HG02970 (cell line): ENCODE data around the gene COA1.
A peak's percentile ranks its signal among the peaks of the same experiment; 100 is the strongest.
"Not testable (repeated sequence)": the region's sequence is repeated elsewhere in the genome, so short reads cannot be mapped to it uniquely, and the experiment has no call there.

ENCODE experiments used
- ATAC-seq: cut with Tn5 transposase; IDR thresholded peaks from one replicate; pipeline ENCODE4 v1.9.1; 2021; ENCODE audit warnings: mild to moderate bottlenecking, moderate library complexity, moderate number of reproducible peaks; ENCODE audit not compliant: unreplicated experiment, low FRiP score

The COA1 gene

DNA sequence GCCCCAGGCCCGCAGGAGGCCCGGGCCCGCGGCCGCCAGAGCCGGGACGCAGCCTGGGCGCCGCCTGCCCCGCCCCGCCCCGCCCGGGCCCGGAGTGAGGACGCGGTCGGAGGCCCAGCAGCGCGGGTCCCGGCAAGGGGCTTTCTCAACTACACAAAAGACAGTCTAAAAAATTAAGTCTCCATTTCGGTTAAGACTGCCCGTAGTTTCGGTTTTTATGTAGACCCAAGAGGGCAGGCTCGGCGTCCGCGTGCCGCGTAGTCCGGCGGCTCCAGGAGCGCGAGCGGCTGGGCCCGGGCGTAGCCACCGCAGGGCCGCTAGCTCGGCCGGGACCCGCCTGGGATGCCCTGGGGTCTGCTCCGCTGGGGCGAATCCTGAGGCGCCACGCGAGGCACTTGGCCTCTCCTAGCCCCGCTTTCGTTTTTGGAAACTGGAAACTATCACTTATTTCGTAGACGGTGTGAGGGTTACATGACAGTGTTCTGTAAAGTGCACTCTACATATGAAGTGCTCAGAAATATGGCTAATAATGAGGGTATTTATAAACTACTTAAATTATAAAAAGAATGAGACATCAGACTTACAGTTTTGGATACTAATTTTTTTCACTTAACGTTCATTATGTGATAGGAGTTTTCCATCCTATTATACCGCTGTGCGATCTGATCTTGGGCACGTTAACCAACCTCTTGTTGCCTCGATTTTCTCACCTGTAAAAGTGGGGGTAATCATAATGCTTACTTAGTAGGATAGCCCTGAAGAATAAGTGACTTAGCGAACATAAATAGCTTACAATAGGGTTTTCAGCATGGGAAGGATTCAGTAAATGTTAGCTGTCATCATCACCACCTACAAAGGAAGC, 29.7 kb upstream of the COA1 start:
- peak; percentile 45 for ATAC-seq

DNA sequence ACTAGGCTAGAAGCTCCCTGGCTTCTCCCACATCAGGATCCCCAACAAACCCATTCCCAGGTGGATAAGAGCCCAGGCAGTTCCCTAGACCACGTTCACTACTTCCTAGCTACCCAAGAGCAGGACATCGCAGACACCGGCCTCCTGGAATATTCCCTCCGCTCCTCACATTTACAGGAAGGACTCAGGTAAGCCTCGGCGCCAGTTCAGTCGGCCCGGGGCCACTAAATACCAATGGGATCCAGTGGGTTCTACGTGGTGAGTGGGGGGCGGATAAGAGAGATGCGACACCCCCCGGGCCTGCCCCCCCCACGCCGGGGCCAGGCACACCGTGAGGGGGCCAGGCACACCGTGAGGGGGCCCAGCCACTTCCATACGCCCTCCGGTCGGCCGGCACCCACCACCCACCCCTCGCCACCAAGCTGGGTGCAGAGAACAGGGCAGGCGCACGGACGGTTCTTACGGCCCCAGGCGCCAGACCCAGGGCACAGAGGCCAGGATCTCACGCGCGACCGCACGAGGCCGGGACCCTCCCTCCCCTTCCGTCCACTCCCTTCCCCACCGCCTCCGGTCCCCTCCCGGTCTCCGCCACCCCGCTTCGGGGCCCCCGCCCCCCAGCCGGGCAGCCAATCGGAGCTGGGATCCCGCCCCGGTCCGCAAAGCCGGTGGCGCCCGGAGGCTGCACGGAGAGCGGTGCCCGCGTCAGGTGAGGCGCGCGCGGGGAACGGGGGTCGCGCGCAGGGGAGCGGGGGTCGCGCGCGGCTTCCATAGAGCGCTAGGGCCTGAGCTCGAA, 28.9 kb upstream of the COA1 start, which contains the start of gene BLVRA:
TSS of gene BLVRA (plus strand) at position 652 of the 793 bp plus-strand sequence. CDS start 12,479 bp downstream, outside the sequence.
- ATAC-seq = peak; percentile 67

DNA sequence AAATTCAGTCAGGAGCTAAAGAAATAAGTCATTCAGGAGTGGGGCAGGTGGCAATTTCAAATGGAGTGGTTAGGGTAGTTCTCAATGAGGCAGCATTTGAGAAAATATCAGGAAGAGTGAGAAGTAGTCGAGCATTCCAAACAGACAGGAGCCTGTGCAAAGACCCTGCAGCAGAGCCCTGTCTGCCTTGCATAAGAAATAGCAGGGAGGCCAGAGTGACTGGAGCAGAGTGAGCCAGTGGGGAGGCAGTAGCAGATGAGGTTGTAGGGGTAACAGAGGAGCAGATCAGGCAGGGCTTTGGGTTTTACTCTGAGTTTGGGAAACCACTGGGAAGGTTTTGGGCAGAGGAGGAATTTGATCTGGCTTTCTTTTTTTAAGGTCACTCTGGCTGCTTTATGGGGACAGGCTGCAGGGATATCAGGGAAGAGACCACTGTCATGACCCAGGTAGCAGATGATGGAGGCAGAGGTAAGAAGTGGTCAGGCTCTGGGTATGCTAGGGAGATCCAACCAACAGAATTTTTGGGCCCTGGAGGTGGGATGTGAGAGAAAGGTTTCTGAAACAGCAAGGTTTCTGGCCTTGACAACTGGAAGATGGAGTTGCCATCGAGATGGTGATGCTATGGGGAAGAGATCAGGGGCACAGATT, 27.9 kb upstream of the COA1 start:
- no peak for ATAC-seq

DNA sequence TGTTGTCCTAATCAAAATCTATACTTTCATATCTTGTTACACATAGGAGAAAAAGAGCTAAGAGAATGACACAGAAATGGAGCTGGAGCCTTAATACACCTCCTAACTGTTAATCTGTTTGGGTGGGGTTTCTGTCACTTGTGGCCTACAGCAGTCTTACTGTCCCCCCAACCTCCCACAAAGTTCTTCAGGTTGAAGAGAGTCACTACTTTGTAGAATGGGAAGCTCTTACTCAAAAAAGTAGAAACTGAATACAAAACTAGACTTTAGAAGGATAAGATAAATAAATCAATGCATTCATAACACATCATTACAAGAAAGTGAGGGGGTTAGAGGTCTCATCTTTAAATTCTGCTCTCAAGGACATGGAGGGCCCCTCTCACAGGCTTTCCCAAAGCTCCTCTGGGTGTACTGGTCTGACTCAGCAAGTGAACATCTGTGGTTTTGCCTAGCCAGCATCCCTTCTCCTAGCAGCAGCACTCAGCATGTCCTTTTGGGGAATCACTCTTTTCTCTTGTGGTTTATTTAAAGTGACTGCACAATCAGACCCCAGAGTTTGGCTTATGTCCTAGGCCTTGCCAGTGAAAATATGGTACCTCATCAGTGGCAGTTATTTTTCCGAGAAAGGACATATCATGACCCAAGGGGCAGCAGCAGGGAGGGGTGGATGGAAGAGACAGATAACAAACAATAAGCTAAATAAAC, 27.2 kb upstream of the COA1 start:
- no peak for ATAC-seq

DNA sequence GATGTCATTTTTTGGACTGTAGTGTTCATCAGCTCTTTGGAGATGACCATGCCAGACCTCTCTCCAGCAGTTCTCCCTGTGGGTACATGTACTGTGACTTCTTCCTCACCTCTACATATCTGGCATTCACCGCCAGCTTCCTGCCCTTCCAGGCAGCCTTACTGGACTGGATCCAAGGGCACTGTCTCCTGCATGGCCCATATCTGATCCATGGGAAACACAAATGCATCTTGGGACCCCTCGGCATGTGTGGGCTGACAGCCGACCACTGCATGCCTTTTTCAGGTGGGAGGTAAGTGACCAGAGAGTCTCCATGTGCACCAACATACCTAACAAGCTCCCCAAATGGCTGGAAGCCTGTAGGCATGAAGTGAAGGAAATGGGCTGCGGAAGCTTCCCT, 25.3 kb upstream of the COA1 start:
- ATAC-seq = no peak

DNA sequence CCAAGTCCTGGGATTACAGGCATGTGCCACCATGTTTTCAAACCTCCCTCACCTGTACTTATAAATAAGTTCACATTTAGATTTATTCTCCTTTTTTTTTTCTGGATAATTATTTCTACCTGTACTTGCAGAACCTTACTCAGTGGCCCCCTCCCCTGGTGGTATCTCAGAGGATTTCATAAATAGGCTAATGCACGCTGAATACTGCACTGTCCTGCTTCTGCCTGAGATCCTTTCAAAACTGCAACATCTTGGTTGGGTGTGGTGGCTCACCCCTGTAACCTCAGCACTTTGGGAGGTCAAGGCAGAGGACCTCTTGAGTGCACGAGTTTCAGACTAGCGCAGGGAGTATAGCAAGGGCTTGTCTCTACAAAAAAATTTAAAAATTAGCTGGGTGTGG, 24.5 kb upstream of the COA1 start:
- no peak for ATAC-seq

DNA sequence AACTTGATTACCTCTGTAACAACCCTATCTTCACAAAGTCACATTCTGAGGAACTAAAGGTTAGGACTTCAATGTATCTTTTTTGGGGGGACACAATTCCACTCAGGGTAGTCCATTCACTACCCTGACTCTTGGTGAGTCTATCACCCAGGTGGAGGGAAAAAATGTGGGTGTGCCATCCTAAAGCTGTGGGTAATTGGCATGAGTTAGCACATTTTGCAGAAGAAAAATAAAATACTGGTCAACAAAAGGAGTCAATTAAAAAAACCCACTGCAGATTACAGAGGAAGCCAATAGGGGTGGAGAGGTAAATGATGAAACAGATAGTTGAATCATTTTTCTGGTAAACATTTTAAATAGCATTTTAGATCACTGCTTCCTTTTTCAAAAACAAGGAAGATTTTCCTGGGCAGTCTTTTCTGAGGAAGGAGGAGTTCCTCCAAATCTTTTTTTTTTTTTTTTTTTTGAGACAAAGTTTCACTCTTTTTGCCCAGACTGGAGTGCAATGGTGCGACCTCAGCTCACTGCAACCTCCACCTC, 24.0 kb upstream of the COA1 start:
- ATAC-seq = no peak

DNA sequence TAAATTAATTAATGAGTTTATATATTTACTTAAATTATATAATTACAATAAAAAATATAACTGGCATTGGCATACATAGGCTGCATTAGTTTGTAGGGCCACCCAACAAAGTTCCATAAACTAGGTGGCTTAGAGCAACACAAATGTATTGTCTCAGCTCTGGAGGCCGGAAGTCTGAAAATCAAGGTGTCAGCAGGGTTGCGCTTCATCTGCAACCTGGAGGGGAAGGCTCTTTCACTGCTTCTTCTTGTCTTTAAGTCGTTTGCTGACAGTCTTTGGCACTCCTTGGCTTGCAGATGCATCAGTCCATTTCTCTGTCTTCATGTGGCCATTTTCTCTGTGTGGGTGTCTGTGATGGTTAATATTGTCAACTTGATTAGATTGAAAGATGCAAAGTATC, 23.1 kb upstream of the COA1 start:
- no peak for ATAC-seq

DNA sequence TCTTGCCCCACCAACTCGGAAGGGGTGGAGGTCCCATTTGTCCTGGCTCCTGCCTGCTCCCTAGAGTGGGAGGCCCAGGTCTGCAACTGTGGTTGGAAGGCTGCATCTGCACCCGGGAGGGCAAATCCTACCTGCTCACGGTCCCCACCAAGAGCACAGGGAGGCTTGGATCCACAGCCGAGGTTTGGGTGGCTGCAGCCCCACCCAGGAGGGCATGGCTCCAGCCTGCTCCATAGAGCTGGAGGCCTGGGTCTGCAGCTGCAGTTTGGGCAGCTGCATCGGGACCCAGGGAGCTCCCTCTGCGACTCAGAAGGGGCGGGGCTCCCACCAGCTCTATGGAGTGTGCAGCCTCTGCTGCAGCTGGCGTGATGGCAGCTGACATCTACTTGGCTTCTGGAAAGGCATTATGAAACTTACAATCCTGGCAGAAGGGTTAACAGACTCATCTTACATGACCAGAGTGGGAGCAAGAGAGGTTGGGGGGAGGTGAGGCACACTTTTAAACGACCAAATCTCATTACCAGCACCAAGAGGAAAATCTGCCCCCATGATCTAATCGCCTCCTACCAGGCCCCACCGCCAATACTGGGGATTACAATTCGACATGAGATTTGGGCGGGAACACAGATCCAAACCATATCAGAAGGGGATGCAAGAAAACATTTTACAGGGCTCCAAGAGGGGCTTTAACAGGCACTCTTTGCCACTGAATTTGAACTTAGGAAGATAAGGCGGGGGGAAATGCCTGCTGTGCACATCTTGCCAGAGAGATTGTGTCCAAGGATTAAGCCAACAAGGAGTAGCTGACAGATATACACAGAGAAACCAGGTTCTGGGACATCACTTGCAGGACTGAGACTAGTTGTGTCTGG, 20.9 kb upstream of the COA1 start:
- ATAC-seq = no peak

DNA sequence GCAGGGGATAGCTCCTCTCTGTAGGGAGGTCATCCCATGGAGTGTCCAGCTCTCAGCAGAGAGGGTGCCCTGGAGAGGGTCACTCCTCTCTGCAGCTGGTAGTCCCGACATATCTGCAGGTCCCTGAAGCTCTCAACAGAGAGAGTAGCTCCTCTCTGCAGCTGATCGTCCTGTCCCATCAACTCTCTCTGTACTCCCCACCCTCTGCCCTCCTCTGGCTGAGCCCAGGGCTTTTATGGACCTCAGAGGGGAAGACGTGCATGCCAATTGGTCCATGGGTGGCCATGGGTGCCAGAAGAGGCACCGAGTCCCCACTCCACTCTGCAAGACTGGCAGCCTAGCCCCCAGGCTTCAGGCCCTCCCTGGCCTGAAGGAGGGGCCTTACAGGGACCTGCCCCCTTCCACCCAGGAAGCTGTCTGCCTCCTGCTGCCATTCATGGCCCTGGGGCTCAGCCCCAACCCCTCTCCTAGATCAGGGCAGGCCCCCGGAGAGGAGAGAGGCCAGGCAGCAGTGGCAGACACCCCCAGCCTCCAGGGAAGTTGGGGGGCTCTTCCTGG, 20.1 kb upstream of the COA1 start:
- ATAC-seq = no peak

DNA sequence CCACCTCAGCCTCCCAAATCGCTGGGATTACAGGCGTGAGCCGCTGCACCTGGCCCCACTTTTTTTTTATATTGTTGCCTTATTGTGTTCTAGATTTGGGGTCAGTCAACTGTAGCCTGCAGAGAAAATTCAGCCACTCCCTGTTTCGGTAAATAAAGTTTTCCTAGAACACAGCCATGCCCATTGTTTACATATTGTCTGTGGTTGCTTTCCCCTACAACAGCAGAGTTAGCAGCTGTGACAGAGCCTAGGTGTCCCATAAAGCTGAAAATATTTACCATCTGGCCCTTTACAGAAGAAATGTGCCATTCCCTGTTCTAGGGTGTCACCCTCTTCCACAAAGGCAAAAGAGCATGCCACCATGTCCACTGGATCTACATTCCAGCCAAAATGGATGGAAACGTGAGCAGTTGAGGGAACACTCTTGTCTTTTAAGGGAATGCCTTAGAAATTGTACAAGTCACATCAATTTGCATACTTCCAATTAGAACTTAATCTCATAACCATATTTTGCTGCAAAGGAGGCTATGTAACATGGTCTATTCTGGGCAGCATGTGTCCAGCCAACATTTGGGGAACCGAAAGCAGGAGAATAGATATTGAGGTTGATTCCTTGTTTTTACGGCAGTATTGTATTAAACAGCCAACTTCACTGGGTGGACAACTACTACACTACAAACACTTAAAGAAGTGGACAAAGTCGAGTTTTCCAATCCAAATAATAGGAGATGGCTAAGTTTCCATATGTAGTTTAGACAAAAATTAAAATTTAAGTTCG, 18.2 kb upstream of the COA1 start:
- no peak for ATAC-seq

DNA sequence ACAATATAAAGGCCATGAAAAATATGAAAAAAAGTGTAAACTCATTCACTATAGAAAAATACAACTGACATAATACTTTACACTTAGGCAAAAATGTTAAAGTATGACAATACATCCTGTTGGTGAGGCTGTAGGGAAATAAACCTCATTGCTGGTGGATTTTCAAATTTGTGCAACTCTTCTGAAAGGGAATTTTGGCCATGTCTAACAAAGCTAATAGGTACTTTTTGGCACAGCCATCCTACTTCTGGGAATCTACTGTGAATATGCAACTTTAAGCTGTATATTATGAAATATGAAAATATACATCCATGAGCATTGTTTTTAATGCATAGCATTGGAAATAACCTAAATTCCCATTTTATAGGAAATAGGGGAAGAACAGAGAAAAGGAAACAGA, 13.4 kb upstream of the COA1 start:
- no peak for ATAC-seq

DNA sequence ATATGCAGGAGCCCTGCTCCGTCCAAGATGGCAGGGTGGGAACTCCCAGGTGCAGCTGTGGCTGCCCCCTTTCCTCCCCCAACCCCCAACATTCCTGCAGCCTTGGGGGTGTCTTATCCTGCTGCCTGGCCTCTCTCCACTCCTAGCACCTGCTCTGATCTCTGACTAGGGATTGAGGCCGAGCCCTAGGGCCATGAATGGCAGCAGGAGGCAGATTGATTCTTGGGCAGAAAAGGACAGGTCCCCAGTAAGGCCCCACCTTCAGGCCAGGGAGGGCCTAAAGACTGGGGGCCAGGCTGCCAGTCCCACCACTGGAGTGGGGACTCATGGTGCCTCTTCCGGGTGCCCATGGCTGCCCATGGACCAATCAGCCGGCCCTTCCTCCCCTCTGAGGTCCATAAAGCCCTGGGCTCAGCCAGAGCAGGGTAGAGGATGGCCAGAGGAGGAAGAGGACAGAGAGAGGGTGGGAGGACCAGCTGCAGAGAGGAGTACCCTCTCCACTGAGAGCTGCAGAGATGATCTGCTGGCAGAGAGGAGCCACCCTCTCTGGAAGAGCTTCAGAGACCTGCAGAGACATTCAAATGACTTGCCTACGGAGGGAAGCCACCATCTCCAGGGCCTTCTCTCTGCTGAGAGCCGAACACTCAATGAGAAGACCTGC, 8.3 kb upstream of the COA1 start:
- no peak for ATAC-seq

DNA sequence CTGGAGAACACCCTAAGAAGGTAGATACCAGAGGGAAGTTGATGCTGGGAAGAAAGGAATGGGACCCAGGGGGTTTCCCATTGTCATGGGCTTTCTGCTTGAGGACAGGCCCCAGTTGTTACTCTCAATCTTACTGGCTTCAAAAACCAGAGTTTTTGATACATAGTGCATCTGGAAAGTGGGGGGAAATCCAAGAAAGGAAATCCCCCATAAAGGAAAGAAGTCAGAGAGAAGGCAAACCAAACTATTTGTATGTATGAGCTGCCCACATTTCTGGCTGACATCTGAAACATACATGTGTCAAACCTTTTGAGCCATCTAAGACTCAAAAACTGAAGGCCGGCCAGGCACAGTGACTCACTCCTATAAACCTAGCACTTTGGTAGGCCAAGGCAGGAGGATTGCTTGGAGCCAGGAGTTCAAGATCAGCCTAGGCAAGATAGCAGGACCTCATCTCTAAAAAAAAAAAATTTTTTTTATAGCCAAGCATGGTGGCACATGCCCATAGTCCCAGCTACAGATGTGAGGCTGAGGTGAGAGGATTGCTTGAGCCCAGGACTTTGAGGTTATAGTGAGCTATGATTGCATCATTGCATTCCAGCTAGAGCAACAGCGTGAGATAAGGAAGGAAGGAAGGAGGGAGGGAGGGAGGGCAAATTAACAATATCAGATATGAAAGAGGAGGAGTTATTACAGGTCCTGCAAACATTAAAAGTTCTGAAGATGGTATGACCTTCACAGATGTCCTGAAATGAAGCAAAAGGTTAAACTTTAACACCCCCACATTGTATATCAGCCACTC, 6.7 kb upstream of the COA1 start:
- peak; percentile 68 for ATAC-seq

DNA sequence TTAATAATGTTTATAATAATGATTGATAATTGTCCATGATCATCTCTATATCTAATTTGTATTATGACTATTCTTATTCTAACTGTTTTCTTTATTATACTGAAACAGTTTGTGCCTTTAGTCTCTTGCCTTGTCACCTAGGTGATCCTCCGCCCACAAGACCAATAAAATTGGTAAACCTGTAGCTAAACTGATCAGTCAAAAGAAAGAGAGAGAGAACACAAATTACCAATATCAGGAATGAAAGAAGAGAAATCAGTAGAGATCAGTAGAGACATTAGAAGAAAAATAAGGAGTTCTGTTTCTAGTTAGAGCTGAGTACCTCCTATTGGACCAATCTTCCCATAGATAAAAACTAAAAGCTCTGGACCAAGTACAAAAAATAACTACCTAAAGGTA, 6.1 kb upstream of the COA1 start:
- ATAC-seq = peak; percentile 27

DNA sequence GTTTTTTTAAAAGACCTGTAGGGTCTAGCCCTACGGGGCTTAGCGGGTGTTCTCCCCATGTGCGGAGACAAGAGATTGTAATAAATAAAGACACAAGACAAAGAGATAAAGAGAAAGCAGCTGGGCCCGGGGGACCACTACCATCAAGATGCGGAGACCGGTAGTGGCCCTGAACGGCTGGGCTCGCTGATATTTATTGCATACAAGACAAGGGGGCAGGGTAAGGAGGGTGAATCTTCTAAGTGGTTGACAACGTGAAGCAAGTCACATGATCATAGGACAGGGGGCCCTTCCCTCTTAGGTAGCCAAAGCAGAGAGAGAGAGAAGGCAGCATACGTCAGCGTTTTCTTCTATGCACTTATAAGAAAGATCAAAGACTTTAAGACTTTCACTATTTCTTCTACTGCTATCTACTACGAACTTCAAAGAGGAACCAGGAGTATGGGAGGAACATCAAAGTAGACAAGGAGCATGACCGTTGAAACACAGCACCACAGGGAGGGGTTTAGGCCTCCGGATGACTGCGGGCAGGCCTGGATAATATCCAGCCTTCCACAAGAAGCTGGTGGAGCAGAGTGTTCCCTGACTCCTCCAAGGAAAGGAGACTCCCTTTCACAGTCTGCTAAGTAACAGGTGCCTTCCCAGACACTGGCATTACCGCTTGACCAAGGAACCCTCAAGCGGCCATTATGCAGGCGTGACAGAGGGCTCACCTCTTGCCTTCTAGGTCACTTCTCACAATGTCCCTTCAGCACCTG, 5.4 kb upstream of the COA1 start:
- not testable (repeated sequence) for ATAC-seq
